ENCODE results near the gene SLC5A4.

Gene SLC5A4

DNA sequence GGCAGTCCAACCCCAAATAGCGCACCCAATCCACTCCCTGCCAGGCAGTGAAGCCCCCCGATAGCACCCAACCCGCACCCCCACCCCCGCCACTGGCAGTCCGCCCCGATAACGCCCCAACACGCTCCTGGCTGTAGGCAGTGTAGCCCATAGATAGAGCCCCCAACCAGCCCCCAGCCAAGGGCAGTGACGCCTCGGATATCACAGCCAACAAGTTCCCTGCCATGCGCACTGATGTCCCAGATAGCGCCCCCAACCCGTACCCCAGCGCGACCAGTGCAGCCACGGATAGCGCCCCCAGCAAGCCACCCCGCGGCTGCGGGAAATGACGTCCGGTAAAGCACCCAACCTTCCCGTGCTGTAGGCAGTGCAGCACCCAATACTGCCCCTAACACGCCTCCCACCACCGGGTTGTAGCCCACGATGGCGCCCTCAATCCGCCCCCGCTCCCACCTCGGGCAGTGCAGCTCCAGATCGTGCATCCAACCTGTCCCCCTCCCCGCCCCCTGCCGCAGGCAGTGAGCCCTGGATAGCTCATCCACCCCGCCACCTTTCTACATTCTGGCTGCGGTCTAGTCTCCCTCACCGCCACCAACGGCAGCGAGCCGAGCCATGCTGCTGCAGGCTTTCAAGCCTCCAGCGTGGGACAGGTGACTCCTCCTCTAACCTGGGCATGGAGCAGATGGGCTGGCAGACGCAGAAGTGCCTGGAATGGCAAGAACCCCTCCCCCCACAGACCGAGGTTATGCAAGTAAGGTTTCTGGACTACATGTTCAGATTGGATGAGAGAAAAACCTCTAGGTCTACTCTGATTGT is 50.9 kb downstream of the SLC5A4 start:
- no peak for DNase-seq (ENCODE audit: low spot score)
- TF ChIP-seq, protein P1, sequence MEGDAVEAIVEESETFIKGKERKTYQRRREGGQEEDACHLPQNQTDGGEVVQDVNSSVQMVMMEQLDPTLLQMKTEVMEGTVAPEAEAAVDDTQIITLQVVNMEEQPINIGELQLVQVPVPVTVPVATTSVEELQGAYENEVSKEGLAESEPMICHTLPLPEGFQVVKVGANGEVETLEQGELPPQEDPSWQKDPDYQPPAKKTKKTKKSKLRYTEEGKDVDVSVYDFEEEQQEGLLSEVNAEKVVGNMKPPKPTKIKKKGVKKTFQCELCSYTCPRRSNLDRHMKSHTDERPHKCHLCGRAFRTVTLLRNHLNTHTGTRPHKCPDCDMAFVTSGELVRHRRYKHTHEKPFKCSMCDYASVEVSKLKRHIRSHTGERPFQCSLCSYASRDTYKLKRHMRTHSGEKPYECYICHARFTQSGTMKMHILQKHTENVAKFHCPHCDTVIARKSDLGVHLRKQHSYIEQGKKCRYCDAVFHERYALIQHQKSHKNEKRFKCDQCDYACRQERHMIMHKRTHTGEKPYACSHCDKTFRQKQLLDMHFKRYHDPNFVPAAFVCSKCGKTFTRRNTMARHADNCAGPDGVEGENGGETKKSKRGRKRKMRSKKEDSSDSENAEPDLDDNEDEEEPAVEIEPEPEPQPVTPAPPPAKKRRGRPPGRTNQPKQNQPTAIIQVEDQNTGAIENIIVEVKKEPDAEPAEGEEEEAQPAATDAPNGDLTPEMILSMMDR (IDR thresholded peaks at IDR 0.05; ENCODE audit: extremely low read depth, missing control alignments), result no peak

DNA sequence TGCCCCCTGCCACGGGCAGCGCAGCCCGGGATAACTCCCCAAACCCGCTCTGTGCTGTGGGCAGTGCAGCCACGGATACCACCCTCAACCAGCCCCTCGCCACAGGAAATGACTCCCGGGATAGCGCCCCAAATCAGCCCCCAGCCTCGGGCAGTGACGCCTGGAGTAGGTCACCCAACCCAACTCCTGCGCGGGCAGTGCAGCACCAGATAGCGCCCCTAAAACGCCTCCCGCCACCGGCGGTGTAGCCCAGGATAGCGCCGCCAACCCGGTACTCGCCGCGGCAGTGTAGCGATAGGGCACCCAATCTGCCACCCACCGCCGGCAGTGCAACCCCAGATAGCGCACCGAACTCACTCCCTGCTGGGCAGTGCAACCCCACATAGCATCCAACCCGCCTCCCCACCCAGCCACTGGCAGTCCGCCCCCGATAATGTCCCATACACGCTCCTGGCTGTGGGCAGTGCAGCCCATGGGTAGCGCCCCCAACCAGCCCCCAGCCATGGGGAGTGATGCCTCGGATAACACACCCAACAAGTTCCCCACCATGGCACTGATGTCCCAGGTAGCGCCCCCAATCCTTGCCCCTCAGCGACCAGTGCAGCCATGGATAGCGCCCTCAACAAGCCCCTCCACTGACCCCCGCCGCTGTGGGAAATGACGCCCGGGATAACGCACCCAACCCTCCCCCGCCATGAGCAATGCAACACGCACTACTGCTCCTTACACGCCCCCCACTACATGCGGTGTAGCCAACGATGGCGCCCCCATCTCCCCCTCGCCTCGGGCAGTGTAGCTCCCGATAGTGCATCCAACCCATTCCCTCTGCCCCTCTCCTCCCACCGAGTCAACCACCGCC is 51.7 kb downstream of the SLC5A4 start:
- DNase-seq (ENCODE audit: low spot score), result no peak
- TF ChIP-seq, protein P1 (IDR thresholded peaks at IDR 0.05; ENCODE audit: extremely low read depth, missing control alignments), result no peak

DNA sequence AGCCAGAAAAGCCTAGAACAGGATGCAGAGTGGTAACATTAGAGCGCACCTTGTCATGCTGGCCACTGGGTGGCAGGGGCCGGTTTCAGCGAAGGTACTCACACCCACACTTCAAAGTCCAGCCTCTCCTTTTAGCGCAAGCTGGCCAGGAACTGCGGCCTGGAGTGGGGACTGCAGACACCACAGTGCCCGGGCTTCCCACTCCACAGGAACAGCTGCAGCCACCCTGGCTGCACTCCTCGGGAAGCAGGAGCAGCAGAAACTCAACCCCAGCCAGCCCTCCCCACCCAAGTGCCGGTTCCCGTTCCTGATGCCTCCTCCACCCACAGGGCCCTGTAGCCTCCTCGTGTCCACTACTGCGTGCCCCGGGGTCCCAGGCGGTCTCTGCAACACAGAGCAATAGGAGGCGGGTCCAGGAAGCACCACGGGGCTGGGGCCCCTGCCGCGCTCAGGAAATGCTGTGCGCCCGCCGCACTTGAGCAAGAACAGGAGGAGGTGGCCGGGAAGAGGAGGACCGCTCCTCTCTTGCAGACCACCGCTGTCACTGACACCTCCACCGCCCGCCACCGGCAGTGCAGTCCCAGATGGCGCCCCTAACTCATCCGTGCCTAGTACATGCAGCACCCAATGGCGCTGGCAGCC is 52.5 kb downstream of the SLC5A4 start:
- TF ChIP-seq, protein P1 (IDR thresholded peaks at IDR 0.05; ENCODE audit: extremely low read depth, missing control alignments), result no peak
- no peak for DNase-seq (ENCODE audit: low spot score)

DNA sequence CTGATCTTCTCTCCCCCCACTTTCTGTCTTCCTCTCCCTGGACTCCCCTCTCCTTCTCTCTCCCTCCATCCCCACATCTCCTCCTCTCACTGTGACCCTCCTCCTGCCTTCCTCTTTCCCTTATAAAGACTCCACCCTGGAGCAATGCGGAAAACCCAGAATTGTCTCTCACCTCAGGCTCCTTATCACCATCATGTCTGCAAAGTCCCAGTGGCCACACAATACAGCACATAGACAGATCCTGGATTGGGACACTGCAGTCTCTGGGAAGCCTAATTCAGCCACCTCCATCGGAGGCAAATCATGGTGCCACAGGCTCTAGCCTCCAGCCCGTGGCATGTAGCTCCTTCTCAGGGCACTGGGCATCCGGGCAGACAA is 53.0 kb downstream of the SLC5A4 start:
- TF ChIP-seq, protein P1 (IDR thresholded peaks at IDR 0.05; ENCODE audit: extremely low read depth, missing control alignments), result no peak
- DNase-seq (ENCODE audit: low spot score), result no peak

- DNase-seq (ENCODE audit: low spot score), result no peak
- TF ChIP-seq, protein P1 (IDR thresholded peaks at IDR 0.05; ENCODE audit: extremely low read depth, missing control alignments), result no peak
Observed at GRCh38 chr22:32200752-32201151, 54.4 kb downstream of the SLC5A4 start.

GRCh38 chr22:32199961-32200360 is 55.2 kb downstream of the SLC5A4 start:
- no peak for DNase-seq (ENCODE audit: low spot score)
- TF ChIP-seq, protein P1 (IDR thresholded peaks at IDR 0.05; ENCODE audit: extremely low read depth, missing control alignments), result no peak
